Breast epithelium (tissue), 3 donors: Measurements from ENCODE around the gene ACOX3.

Source experiments
- CTCF ChIP-seq, 3 donors: fragments of 450-650 bp; IDR thresholded peaks; one replicate each; pipeline ENCODE4 v1.5.1; 2016 to 2017; ENCODE audit warnings: antibody characterized with exemption in 3 of 3, mild to moderate bottlenecking in 3 of 3, moderate library complexity in 3 of 3
- POLR2AphosphoS5 ChIP-seq, 3 donors: sonication (generic); formaldehyde crosslinking; IDR thresholded peaks; one replicate each; pipeline ENCODE4 v1.6.1; 2017; ENCODE audit warnings: antibody characterized with exemption in 3 of 3

GRCh38 chr4:8345053-8345945, 95.2 kb downstream of the ACOX3 start:
- TF ChIP-seq POLR2AphosphoS5 (IDR thresholded peaks at IDR 0.05): no peak
- TF ChIP-seq CTCF (IDR thresholded peaks at IDR 0.05): no peak
